A673 (cell line): Measurements from ENCODE around the gene CAPS2.

Experiments used
- CTCF ChIP-seq: fragments of 300-800, 200-600 bp; sonication (generic); conservative IDR thresholded peaks from 2 replicates; pipeline ENCODE4 v1.5.1; 2017; ENCODE audit warnings: low read depth, mild to moderate bottlenecking, antibody characterized with exemption, low read length, moderate library complexity, mixed read lengths
- EZH2 ChIP-seq: fragments of 200-600 bp; sonication (generic); IDR thresholded peaks from 2 replicates; pipeline ENCODE4 v1.6.1; 2017; ENCODE audit warnings: borderline replicate concordance, low read depth, mild to moderate bottlenecking, mixed read lengths, antibody characterized with exemption, low read length; ENCODE audit not compliant: poor library complexity, severe bottlenecking

GRCh38 chr12:75271576-75271975 is 58.5 kb downstream of the CAPS2 start:
- TF ChIP-seq CTCF (no peak), EZH2 (no peak)
